Measurements from ENCODE around the gene KAT7. TPM values are rescaled to one million over a fixed set of nuclear protein-coding genes. Genes with fewer than 3 reads are reported as not detected.
A peak's percentile ranks its signal among the peaks of the same experiment; 100 is the strongest.

KAT7 gene
- total and polyA plus RNA-seq, 9 donors = 18.4 to 76.6 (median 62.8) TPM

DNA sequence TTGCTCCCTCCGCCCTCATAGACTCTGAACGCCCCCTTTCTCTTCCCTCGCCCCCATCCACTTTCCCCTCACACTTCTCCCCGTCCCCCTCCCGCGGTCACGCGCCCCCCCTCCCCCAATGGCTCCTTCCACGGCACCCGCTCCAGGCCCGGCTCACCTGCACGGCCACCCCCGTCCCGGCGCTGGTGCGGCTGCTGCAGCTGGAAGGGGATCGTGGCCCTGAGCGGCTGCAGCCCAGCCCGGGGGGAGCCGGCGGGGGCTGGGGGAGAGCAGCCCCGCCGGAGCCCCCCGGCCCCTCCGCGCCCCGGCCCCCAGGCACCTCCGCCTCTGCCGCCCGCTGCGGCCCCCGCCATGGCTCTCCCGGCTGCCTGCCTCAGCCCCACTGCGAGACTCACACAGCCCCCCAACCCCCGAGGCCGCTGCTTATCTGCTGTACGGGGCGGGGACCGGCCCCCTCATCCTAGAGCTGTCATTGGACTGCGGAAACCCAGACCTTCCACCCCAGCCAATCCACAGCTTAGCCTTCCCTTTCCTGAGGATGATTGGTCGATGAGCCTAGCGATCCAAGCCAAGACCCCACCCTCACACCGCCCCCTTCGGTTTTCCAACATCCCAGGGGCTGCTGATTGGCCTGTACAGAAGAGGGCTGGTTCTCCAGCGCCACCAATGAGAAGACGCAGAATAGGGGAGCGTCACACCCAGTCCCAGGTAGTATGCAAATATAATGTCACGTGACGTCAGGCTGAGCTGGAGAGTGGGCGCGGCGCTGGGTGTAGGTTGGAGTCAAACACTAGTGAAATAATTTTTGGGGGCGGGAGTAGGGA is 24.5 kb upstream of the KAT7 start, which contains the start of gene FAM117A:
TSS of gene FAM117A (minus strand) at position 397 of the 824 bp plus-strand sequence. CDS start at position 353, 44 bp downstream.
- intact Hi-C loops (cut with DNase I) = loop anchor here in 2 of 4 donors (5.0 kb wide), 1 partner anchor 37 kb away; no protein-coding TSS in a partner anchor
- H3K9me3 ChIP-seq = no peaks in the 10 kb centered on the region
- H3K4me3 ChIP-seq = peak within 1 kb of the TSS; percentile 64
- DNase-seq = peak; percentile 95 to 98 (median 95)
- H3K36me3 ChIP-seq = no peaks in the 10 kb centered on the region
- H3K4me1 ChIP-seq (ENCODE audit: insufficient read depth) = peaks cover 7% of the 10 kb centered on the region
- H3K27me3 ChIP-seq = no peaks in the 10 kb centered on the region
- peak; percentile 52 for TF ChIP-seq POLR2A (IDR thresholded peaks at IDR 0.05)
- no peak for TF ChIP-seq EP300 (IDR thresholded peaks at IDR 0.05)
- 1 to 2% (median 1%) methylated on average over 34 to 53 of the region's 53 CpGs for WGBS, 3 donors
- peak within 1 kb of the TSS in 1 of 2 donors; percentile 49 for H3K27ac ChIP-seq

GRCh38 chr17:49764559-49765180 is 23.8 kb upstream of the KAT7 start:
- 4 to 9% (median 7%) methylated on average over 8 of the region's 8 CpGs for WGBS, 3 donors

DNA sequence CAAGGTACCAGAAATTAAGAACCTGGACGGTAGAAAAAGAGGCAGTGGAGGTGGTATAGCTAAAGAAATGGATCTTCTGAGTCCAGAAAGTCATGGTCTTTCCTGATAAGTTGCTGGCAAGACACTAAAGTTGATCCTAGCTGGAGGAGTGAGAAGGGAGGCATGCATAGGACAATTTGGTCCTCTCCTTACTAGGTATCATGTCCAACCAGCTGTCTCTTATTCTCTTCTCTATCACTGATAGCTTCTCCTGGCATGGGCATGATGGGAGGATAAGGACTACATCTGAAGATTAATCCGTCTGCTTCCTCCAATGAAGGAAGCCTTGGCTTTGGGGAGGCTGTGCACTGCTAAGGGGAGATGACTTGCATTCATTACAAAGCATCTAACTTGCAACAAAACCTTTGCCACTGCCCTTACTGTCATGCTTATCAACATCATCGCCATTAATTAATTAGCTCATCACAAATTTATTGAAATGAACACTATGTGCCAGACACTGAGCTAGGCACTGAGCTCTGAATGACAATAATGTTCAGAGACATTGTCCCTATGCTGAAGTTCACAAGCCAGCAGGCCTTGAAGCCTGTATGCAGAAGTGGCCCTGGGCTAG is 21.5 kb upstream of the KAT7 start:
- Histone ChIP-seq H3K4me1 (ENCODE audit: insufficient read depth) (peaks cover 7% of the 10 kb centered on the region), H3K9me3 (no peaks in the 10 kb centered on the region), H3K36me3 (no peaks in the 10 kb centered on the region), H3K27me3 (no peaks in the 10 kb centered on the region), H3K27ac (no peak overlapping the region), H3K4me3 (no peak overlapping the region)
- 65 to 75% (median 71%) methylated on average over 3 of the region's 3 CpGs for WGBS, 3 donors
- DNase-seq = no peak
- TF ChIP-seq POLR2A (IDR thresholded peaks at IDR 0.05) (no peak), EP300 (IDR thresholded peaks at IDR 0.05) (no peak), CTCF (IDR thresholded peaks at IDR 0.05) (no peak)
- intact Hi-C loops (cut with DNase I) = no loop called here

More at GRCh38 chr17:49764559-49765180, 23.8 kb upstream of the KAT7 start:
- DNase-seq = no peak
- Histone ChIP-seq H3K27ac (peak overlapping the region in 1 of 2 donors; percentile 18), H3K4me1 (ENCODE audit: insufficient read depth) (peaks cover 7% of the 10 kb centered on the region), H3K36me3 (no peaks in the 10 kb centered on the region), H3K4me3 (peak overlapping the region; percentile 64), H3K9me3 (no peaks in the 10 kb centered on the region), H3K27me3 (no peaks in the 10 kb centered on the region)
- intact Hi-C loops (cut with DNase I) = loop anchor here in 2 of 4 donors (5.0 kb wide), 1 partner anchor 37 kb away; no protein-coding TSS in a partner anchor
- TF ChIP-seq CTCF (IDR thresholded peaks at IDR 0.05) (no peak), EP300 (IDR thresholded peaks at IDR 0.05) (no peak), POLR2A (IDR thresholded peaks at IDR 0.05) (no peak)

DNA sequence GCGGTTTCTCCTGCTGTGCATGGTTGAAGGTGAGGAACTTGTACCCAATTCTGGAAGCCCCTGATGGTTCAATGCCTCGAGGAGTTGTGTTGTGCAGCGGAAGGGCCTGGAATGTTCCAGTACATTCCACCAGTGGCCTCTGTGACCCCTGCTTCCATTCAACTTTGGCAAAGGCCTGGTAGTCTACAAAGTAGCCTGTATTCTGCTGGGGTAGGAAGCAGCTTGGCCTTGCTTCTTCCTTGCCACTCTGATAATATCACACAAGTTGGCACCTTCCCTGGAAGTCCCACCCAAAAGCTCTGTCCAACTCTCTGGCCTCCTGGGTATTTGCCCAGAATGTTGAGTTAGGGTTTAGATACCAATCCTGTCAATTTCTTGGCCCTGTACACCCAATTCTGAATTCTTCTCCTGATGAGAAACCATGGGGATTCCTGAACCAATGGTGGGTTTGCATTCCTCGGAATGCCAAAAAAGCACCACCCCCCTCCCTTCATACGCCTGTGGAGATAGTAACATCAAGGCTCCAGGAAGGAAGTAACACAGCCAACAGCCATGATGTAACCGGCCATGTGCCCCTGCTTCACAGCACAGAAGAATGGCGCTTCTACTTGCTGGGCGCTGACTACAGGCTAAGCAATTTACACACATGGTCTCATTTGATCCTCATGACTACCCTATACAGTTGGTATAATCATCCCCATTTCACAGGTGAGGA is 12.8 kb upstream of the KAT7 start:
- Histone ChIP-seq H3K27ac (no peak overlapping the region), H3K36me3 (no peaks in the 10 kb centered on the region), H3K4me1 (ENCODE audit: insufficient read depth) (peaks cover 4% of the 10 kb centered on the region), H3K9me3 (no peaks in the 10 kb centered on the region), H3K27me3 (no peaks in the 10 kb centered on the region), H3K4me3 (no peak overlapping the region)
- no peak for DNase-seq
- intact Hi-C loops (cut with DNase I) = loop anchor here (5.0 to 10.0 kb wide), 3 partner anchors 51 to 203 kb away; no protein-coding TSS in a partner anchor
- TF ChIP-seq POLR2A (IDR thresholded peaks at IDR 0.05) (no peak), CTCF (IDR thresholded peaks at IDR 0.05) (no peak)
- WGBS, 3 donors = 68 to 72% (median 69%) methylated on average over 8 of the region's 8 CpGs

Data from ovary (tissue), 9 donors.